Measurements from ENCODE around the gene GET4.

- TF ChIP-seq ZFX (IDR thresholded peaks at IDR 0.05; ENCODE audit: borderline replicate concordance) (no peak), CTCF (IDR thresholded peaks at IDR 0.05) (no peak)
Observed at GRCh38 chr7:861222-861621, 15.1 kb upstream of the GET4 start.

Measured in 22Rv1 (cell line).